WTC11 (cell line): Measurements from ENCODE around the gene ADAM12. TPM values are rescaled to one million over a fixed set of nuclear protein-coding genes. Genes with fewer than 3 reads are reported as not detected.

ENCODE experiments used
- ATAC-seq: fragments of 200-7000 bp; cut with Tn5 transposase; 2 replicates; pipeline ENCODE4 v1.10.0; 2021; ENCODE audit warnings: mild to moderate bottlenecking, moderate library complexity
- CTCF ChIA-PET: fragments of 300-600 bp; sonication (Branson Sonifier 250); formaldehyde crosslinking; loops from one replicate; lab custom pipeline; 2021; ENCODE audit warnings: antibody characterized with exemption; lab: Charles Lee
- POLR2A ChIA-PET: fragments of 350-600 bp; sonication (Branson Sonifier 250); formaldehyde crosslinking; loops from one replicate; lab custom pipeline; 2021; ENCODE audit warnings: antibody characterized with exemption; lab: Charles Lee
- DNase-seq: peaks from one replicate; pipeline ENCODE4 v3.0.0; 2021; ENCODE audit warnings: low spot score
- H3K27ac Mint-ChIP-seq: 2 replicates; pipeline ENCODE4 v1.8.0; 2021; ENCODE audit warnings: mixed read lengths
- H3K27me3 Mint-ChIP-seq: 2 replicates; pipeline ENCODE4 v1.8.0; 2021; ENCODE audit warnings: low read depth, mild to moderate bottlenecking, moderate library complexity, mixed read lengths
- H3K36me3 Mint-ChIP-seq: 2 replicates; pipeline ENCODE4 v1.8.0; 2021; ENCODE audit warnings: mixed read lengths
- H3K4me1 Mint-ChIP-seq: 2 replicates; pipeline ENCODE4 v1.8.0; 2022; ENCODE audit warnings: mixed read lengths
- H3K4me3 Mint-ChIP-seq: 2 replicates; pipeline ENCODE4 v1.8.0; 2021; ENCODE audit warnings: mild to moderate bottlenecking, moderate library complexity, mixed read lengths
- H3K9me3 Mint-ChIP-seq: 2 replicates; pipeline ENCODE4 v1.8.0; 2021; ENCODE audit warnings: mixed read lengths
- ARID4B ChIP-seq: sonication (generic); formaldehyde crosslinking; IDR thresholded peaks from 2 replicates; pipeline ENCODE4 v1.8.0; 2023; ENCODE audit warnings: missing genetic modification reagents, mild to moderate bottlenecking, borderline replicate concordance
- CBFB ChIP-seq: sonication (generic); formaldehyde crosslinking; IDR thresholded peaks from 2 replicates; pipeline ENCODE4 v1.8.1; 2022; ENCODE audit warnings: mild to moderate bottlenecking, low read depth, missing genetic modification reagents
- CREB1 ChIP-seq: sonication (generic); formaldehyde crosslinking; IDR thresholded peaks from 2 replicates; pipeline ENCODE4 v1.8.0; 2023; ENCODE audit warnings: mild to moderate bottlenecking, missing genetic modification reagents
- E2F5 ChIP-seq: sonication (generic); formaldehyde crosslinking; IDR thresholded peaks from 2 replicates; pipeline ENCODE4 v1.8.1; 2022; ENCODE audit warnings: mild to moderate bottlenecking, moderate library complexity, missing genetic modification reagents
- EMX1 ChIP-seq: fragments of 250-450 bp; sonication (Bioruptor Pico); IDR thresholded peaks from 2 replicates; pipeline ENCODE4 v1.8.0; 2021; ENCODE audit warnings: mild to moderate bottlenecking
- FOXJ3 ChIP-seq: sonication (generic); formaldehyde crosslinking; IDR thresholded peaks from 2 replicates; pipeline ENCODE4 v1.9.0; 2021; ENCODE audit warnings: missing genetic modification reagents, mild to moderate bottlenecking, borderline replicate concordance
- FOXP1 ChIP-seq: sonication (generic); formaldehyde crosslinking; IDR thresholded peaks from 2 replicates; pipeline ENCODE4 v1.8.0; 2022; ENCODE audit warnings: missing genetic modification reagents, mild to moderate bottlenecking, moderate library complexity, borderline replicate concordance
- GABPB1 ChIP-seq: sonication (generic); formaldehyde crosslinking; IDR thresholded peaks from 2 replicates; pipeline ENCODE4 v1.8.1; 2023; ENCODE audit warnings: mild to moderate bottlenecking, missing genetic modification reagents
- NR2C2 ChIP-seq: sonication (generic); formaldehyde crosslinking; IDR thresholded peaks from 2 replicates; pipeline ENCODE4 v1.8.0; 2022; ENCODE audit warnings: mild to moderate bottlenecking, missing genetic modification reagents
- RELA ChIP-seq: sonication (generic); formaldehyde crosslinking; IDR thresholded peaks from 2 replicates; pipeline ENCODE4 v1.8.1; 2022; ENCODE audit warnings: missing genetic modification reagents, mild to moderate bottlenecking, borderline replicate concordance
- SMAD4 ChIP-seq: sonication (generic); formaldehyde crosslinking; IDR thresholded peaks from 2 replicates; pipeline ENCODE4 v1.8.0; 2022; ENCODE audit warnings: mild to moderate bottlenecking, missing genetic modification reagents
- SOX15 ChIP-seq: fragments of 250-450 bp; sonication (Bioruptor Pico); IDR thresholded peaks from 2 replicates; pipeline ENCODE4 v1.9.0; 2021; ENCODE audit warnings: mild to moderate bottlenecking
- TEAD1 ChIP-seq: sonication (generic); formaldehyde crosslinking; IDR thresholded peaks from 2 replicates; pipeline ENCODE4 v1.8.0; 2022; ENCODE audit warnings: mild to moderate bottlenecking, missing genetic modification reagents
- TEAD4 ChIP-seq: sonication (generic); formaldehyde crosslinking; IDR thresholded peaks from 2 replicates; pipeline ENCODE4 v1.8.0; 2022; ENCODE audit warnings: mild to moderate bottlenecking, missing genetic modification reagents
- ZBTB43 ChIP-seq: sonication (generic); formaldehyde crosslinking; IDR thresholded peaks from 2 replicates; pipeline ENCODE4 v1.8.1; 2023; ENCODE audit warnings: mild to moderate bottlenecking, missing genetic modification reagents
- ZNF121 ChIP-seq: sonication (generic); formaldehyde crosslinking; IDR thresholded peaks from 2 replicates; pipeline ENCODE4 v1.8.0; 2023; ENCODE audit warnings: missing genetic modification reagents
- ZNF138 ChIP-seq: sonication (generic); formaldehyde crosslinking; conservative IDR thresholded peaks from 2 replicates; pipeline ENCODE4 v1.8.1; 2022; ENCODE audit warnings: mild to moderate bottlenecking, moderate library complexity, missing genetic modification reagents
- ZNF219 ChIP-seq: sonication (generic); formaldehyde crosslinking; IDR thresholded peaks from 2 replicates; pipeline ENCODE4 v1.8.0; 2023; ENCODE audit warnings: missing genetic modification reagents, mild to moderate bottlenecking, borderline replicate concordance
- ZNF671 ChIP-seq: fragments of 250-450 bp; sonication (Bioruptor Pico); IDR thresholded peaks from 2 replicates; pipeline ENCODE4 v1.8.0; 2021; ENCODE audit warnings: mild to moderate bottlenecking
- total RNA-seq: library from RNA; stranded (reverse); gene quantifications from 3 replicates; pipeline ENCODE4 v1.2.3, GENCODE V29; 2021
- TF ChIP-seq, protein P1 (sequence below): sonication (generic); formaldehyde crosslinking; IDR thresholded peaks from 2 replicates; pipeline ENCODE4 v1.8.1; 2023; ENCODE audit warnings: mild to moderate bottlenecking, moderate library complexity, missing genetic modification reagents
- TF ChIP-seq, protein P2 (sequence below): sonication (generic); formaldehyde crosslinking; IDR thresholded peaks from 2 replicates; pipeline ENCODE4 v1.8.0; 2023; ENCODE audit warnings: missing genetic modification reagents
- TF ChIP-seq, protein P3 (sequence below): sonication (generic); formaldehyde crosslinking; IDR thresholded peaks from 2 replicates; pipeline ENCODE4 v1.8.0; 2022; ENCODE audit warnings: mild to moderate bottlenecking, missing genetic modification reagents
- TF ChIP-seq, protein P4 (sequence below): sonication (generic); formaldehyde crosslinking; conservative IDR thresholded peaks from 2 replicates; pipeline ENCODE4 v1.8.1; 2023; ENCODE audit warnings: mild to moderate bottlenecking, low read depth, missing genetic modification reagents, moderate library complexity
- TF ChIP-seq, protein P5 (sequence below): sonication (generic); formaldehyde crosslinking; IDR thresholded peaks from 2 replicates; pipeline ENCODE4 v1.8.0; 2022; ENCODE audit warnings: mild to moderate bottlenecking, missing genetic modification reagents

ADAM12 gene
- total RNA-seq, 1 experiment from 2014 or later = 0.22 TPM

DNA sequence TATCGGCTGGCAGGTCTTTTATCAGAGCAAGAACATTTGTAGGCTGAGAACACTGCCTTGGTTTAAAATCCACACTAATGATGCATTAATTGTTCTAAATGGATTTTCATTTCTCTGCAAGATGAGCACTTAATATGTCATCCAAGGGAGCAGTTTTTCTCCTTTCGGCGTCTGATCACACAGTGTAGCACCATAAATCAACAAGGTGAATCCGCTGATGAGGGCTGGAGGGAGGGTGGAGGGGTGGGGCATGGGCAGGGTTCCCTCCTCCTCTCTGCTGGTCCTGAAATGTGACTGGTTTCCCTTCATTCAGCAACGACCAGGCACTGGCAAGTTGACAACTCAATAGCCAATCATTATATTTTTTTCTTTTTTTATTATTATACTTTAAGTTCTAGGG is 45.6 kb downstream of the ADAM12 start:
- POLR2A ChIA-PET = no interaction called here
- TF ChIP-seq, protein P1, sequence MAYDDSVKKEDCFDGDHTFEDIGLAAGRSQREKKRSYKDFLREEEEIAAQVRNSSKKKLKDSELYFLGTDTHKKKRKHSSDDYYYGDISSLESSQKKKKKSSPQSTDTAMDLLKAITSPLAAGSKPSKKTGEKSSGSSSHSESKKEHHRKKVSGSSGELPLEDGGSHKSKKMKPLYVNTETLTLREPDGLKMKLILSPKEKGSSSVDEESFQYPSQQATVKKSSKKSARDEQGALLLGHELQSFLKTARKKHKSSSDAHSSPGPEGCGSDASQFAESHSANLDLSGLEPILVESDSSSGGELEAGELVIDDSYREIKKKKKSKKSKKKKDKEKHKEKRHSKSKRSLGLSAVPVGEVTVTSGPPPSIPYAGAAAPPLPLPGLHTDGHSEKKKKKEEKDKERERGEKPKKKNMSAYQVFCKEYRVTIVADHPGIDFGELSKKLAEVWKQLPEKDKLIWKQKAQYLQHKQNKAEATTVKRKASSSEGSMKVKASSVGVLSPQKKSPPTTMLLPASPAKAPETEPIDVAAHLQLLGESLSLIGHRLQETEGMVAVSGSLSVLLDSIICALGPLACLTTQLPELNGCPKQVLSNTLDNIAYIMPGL (CRISPR knock-in tag) = no peak
- TF ChIP-seq NR2C2 (no peak), RELA (CRISPR knock-in tag) (no peak), E2F5 (CRISPR knock-in tag) (no peak), FOXP1 (CRISPR knock-in tag) (no peak), CREB1 (CRISPR knock-in tag) (no peak), FOXJ3 (no peak), ZNF671 (CRISPR knock-in tag) (no peak), TEAD1 (CRISPR knock-in tag) (no peak), ZNF219 (CRISPR knock-in tag) (no peak), SOX15 (CRISPR knock-in tag) (no peak), CBFB (CRISPR knock-in tag) (no peak)
- TF ChIP-seq, protein P2, sequence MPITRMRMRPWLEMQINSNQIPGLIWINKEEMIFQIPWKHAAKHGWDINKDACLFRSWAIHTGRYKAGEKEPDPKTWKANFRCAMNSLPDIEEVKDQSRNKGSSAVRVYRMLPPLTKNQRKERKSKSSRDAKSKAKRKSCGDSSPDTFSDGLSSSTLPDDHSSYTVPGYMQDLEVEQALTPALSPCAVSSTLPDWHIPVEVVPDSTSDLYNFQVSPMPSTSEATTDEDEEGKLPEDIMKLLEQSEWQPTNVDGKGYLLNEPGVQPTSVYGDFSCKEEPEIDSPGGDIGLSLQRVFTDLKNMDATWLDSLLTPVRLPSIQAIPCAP (CRISPR knock-in tag) = no peak
- TF ChIP-seq, protein P3, sequence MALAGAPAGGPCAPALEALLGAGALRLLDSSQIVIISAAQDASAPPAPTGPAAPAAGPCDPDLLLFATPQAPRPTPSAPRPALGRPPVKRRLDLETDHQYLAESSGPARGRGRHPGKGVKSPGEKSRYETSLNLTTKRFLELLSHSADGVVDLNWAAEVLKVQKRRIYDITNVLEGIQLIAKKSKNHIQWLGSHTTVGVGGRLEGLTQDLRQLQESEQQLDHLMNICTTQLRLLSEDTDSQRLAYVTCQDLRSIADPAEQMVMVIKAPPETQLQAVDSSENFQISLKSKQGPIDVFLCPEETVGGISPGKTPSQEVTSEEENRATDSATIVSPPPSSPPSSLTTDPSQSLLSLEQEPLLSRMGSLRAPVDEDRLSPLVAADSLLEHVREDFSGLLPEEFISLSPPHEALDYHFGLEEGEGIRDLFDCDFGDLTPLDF (CRISPR knock-in tag) = no peak
- Mint-ChIP-seq H3K4me3 (no peak overlapping the region), H3K36me3 (0 out of 2 replicates have a peak, but pooled peaks cover 7% of the 10 kb centered on the region), H3K9me3 (peaks cover 12% of the 10 kb centered on the region), H3K27ac (no peak overlapping the region), H3K27me3 (peaks cover 3% of the 10 kb centered on the region; the same call in 1 of the 2 replicates), H3K4me1 (peaks cover 4% of the 10 kb centered on the region)
- DNase-seq (no peak), ATAC-seq (no peak)
- CTCF ChIA-PET = no interaction called here

GRCh38 chr10:126341491-126341890 is 46.8 kb downstream of the ADAM12 start:
- H3K4me3 Mint-ChIP-seq = no peak overlapping the region
- H3K36me3 Mint-ChIP-seq = 0 out of 2 replicates have a peak, but pooled peaks cover 7% of the 10 kb centered on the region
- ATAC-seq (no peak), DNase-seq (no peak)
- H3K4me1 Mint-ChIP-seq = no peaks in the 10 kb centered on the region
- no peak overlapping the region for H3K27ac Mint-ChIP-seq
- H3K9me3 Mint-ChIP-seq = peaks cover 12% of the 10 kb centered on the region
- POLR2A ChIA-PET = no interaction called here
- peaks cover 3% of the 10 kb centered on the region; the same call in 1 of the 2 replicates for H3K27me3 Mint-ChIP-seq
- CTCF ChIA-PET = no interaction called here
- TF ChIP-seq GABPB1 (CRISPR knock-in tag) (no peak), ZBTB43 (no peak), EMX1 (CRISPR knock-in tag) (no peak), ZNF138 (no peak), ARID4B (CRISPR knock-in tag) (no peak), TEAD4 (CRISPR knock-in tag) (no peak), SMAD4 (no peak), ZNF121 (no peak)
- TF ChIP-seq, protein P4, sequence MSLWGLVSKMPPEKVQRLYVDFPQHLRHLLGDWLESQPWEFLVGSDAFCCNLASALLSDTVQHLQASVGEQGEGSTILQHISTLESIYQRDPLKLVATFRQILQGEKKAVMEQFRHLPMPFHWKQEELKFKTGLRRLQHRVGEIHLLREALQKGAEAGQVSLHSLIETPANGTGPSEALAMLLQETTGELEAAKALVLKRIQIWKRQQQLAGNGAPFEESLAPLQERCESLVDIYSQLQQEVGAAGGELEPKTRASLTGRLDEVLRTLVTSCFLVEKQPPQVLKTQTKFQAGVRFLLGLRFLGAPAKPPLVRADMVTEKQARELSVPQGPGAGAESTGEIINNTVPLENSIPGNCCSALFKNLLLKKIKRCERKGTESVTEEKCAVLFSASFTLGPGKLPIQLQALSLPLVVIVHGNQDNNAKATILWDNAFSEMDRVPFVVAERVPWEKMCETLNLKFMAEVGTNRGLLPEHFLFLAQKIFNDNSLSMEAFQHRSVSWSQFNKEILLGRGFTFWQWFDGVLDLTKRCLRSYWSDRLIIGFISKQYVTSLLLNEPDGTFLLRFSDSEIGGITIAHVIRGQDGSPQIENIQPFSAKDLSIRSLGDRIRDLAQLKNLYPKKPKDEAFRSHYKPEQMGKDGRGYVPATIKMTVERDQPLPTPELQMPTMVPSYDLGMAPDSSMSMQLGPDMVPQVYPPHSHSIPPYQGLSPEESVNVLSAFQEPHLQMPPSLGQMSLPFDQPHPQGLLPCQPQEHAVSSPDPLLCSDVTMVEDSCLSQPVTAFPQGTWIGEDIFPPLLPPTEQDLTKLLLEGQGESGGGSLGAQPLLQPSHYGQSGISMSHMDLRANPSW (CRISPR knock-in tag) = no peak
- TF ChIP-seq, protein P5, sequence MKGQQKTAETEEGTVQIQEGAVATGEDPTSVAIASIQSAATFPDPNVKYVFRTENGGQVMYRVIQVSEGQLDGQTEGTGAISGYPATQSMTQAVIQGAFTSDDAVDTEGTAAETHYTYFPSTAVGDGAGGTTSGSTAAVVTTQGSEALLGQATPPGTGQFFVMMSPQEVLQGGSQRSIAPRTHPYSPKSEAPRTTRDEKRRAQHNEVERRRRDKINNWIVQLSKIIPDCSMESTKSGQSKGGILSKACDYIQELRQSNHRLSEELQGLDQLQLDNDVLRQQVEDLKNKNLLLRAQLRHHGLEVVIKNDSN (CRISPR knock-in tag) = no peak
